BE2C (cell line): Measurements from ENCODE around the gene SLC4A9.

Source experiments
- DNase-seq: peaks from one replicate; pipeline ENCODE4 v3.0.0-alpha.2; 2020
- H3K27me3 ChIP-seq: fragments of 250-450 bp; sonication (Bioruptor Pico); 2 replicates; pipeline ENCODE4 v1.5.1; 2020; ENCODE audit warnings: mild to moderate bottlenecking
- H3K36me3 ChIP-seq: fragments of 250-450 bp; sonication (Bioruptor Pico); 2 replicates; pipeline ENCODE4 v1.5.1; 2020; ENCODE audit warnings: mild to moderate bottlenecking
- H3K4me1 ChIP-seq: fragments of 250-450 bp; sonication (Bioruptor Pico); 2 replicates; pipeline ENCODE4 v1.5.1; 2020
- H3K4me3 ChIP-seq: 2 replicates; pipeline ENCODE4 v1.5.1; 2011; ENCODE audit warnings: low read depth, low read length
- H3K9me3 ChIP-seq: fragments of 250-450 bp; sonication (Bioruptor Pico); 2 replicates; pipeline ENCODE4 v1.5.1; 2020
- CTCF ChIP-seq: IDR thresholded peaks from 2 replicates; pipeline ENCODE4 v1.5.1; 2012; ENCODE audit warnings: mild to moderate bottlenecking, low read depth, low read length

Gene SLC4A9

DNA sequence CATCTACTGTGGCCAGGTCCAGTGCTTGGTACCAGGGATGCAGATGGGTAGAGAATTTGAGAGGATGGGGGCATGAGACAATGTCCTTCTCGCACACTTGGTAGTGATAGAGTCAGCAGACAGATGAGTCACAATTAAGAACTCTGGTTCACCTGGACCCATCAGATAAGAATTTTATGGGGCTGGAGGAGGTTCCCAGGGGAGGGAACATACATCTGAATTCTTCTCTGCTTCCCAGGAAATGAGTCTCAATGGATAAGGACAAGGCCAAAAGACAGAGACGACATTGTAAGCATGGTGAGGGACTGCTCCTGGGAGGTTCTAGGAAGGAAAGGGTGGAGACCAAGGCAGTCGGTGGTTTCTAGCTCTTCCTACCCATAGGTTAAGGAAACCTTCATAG is 5.3 kb downstream of the SLC4A9 start:
- H3K36me3 ChIP-seq: no peaks in the 10 kb centered on the region
- H3K4me3 ChIP-seq: no peak overlapping the region
- no peaks in the 10 kb centered on the region for H3K9me3 ChIP-seq
- no peaks in the 10 kb centered on the region for H3K4me1 ChIP-seq
- no peaks in the 10 kb centered on the region for H3K27me3 ChIP-seq
- DNase-seq: no peak
- no peak for TF ChIP-seq CTCF

- no peak for TF ChIP-seq CTCF
- H3K27me3 ChIP-seq: no peaks in the 10 kb centered on the region
- no peak overlapping the region for H3K4me3 ChIP-seq
- H3K9me3 ChIP-seq: no peaks in the 10 kb centered on the region
- no peaks in the 10 kb centered on the region for H3K4me1 ChIP-seq
- DNase-seq: no peak
- H3K36me3 ChIP-seq: no peaks in the 10 kb centered on the region
Observed at GRCh38 chr5:140365941-140366340, 5.9 kb downstream of the SLC4A9 start.

DNA sequence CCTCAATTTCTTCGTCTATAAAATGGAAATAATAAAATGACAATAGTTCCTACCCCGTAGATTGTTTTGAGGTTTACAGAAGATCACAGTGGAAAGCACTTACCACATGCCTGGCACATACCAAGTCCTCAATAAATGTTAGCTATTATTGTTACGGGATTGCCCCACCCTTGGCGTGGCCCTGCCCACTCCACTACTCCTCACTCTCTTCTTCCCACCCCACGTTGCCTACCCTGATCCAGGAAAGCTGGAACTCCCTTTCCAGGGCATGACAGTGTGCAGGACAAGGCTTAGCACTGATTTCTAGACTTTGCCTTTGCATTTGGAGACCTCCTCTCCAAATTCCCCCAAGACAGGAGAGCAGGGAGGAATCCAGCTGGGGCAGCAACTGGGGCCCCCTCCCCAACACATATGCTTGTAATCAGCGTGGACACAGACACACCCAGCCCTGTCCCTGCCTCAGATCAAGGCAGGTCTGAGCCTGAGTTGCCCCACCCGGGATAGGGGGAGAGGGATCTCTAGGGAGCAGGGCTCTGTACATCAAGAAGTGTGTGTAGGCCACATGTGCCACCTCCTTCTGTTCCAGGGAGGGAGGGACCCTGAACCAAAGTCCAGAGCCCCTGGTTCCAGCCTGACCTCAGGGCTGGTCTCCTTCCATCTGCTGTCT is 6.7 kb downstream of the SLC4A9 start:
- no peaks in the 10 kb centered on the region for H3K27me3 ChIP-seq
- no peak for TF ChIP-seq CTCF
- H3K4me3 ChIP-seq: no peak overlapping the region
- H3K4me1 ChIP-seq: no peaks in the 10 kb centered on the region
- no peak for DNase-seq
- H3K9me3 ChIP-seq: no peaks in the 10 kb centered on the region
- H3K36me3 ChIP-seq: no peaks in the 10 kb centered on the region

- H3K36me3 ChIP-seq: no peaks in the 10 kb centered on the region
- H3K4me1 ChIP-seq: no peaks in the 10 kb centered on the region
- H3K4me3 ChIP-seq: no peak overlapping the region
- H3K27me3 ChIP-seq: no peaks in the 10 kb centered on the region
- H3K9me3 ChIP-seq: no peaks in the 10 kb centered on the region
- no peak for DNase-seq
- TF ChIP-seq CTCF: no peak
Observed at GRCh38 chr5:140367256-140368013, 7.4 kb downstream of the SLC4A9 start.

GRCh38 chr5:140371356-140372151 is 11.6 kb downstream of the SLC4A9 start:
- Histone ChIP-seq H3K9me3 (no peaks in the 10 kb centered on the region), H3K36me3 (no peaks in the 10 kb centered on the region), H3K27me3 (no peaks in the 10 kb centered on the region), H3K4me1 (no peaks in the 10 kb centered on the region), H3K4me3 (no peak overlapping the region)
- no peak for TF ChIP-seq CTCF
- no peak for DNase-seq
